CD4-positive, alpha-beta memory T cell (primary cell): ENCODE measurements around the gene SMC3. TPM values are rescaled to one million over a fixed set of nuclear protein-coding genes. Genes with fewer than 3 reads are reported as not detected.
A peak's percentile ranks its signal among the peaks of the same experiment; 100 is the strongest.

ENCODE experiments used
- CTCF ChIA-PET: fragments of 350-600 bp; sonication (Branson Sonifier 250); formaldehyde crosslinking; loops from one replicate; lab custom pipeline; 2021; ENCODE audit warnings: inconsistent platforms; ENCODE audit not compliant: partially characterized antibody; lab: Charles Lee
- POLR2A ChIA-PET: fragments of 350-600 bp; sonication (Branson Sonifier 250); formaldehyde crosslinking; loops from one replicate; lab custom pipeline; 2021; ENCODE audit not compliant: partially characterized antibody; lab: Charles Lee
- DNase-seq, 5 donors: peaks; one replicate each; pipeline versions ENCODE4 v3.0.0 to v3.0.0-alpha.2; 2020 to 2022; ENCODE audit warnings: mixed read lengths in 1 of 5
- H3K27ac ChIP-seq: one replicate; pipeline ENCODE4 v1.7.0; 2013; ENCODE audit warnings: low read depth, low read length
- H3K27me3 ChIP-seq: 2 replicates; pipeline ENCODE4 v1.7.0; 2013; ENCODE audit warnings: mild to moderate bottlenecking, low read length, moderate library complexity; ENCODE audit not compliant: insufficient read depth
- H3K36me3 ChIP-seq: 2 replicates; pipeline ENCODE4 v1.7.0; 2013; ENCODE audit warnings: mild to moderate bottlenecking, low read length, moderate library complexity; ENCODE audit not compliant: insufficient read depth
- H3K4me1 ChIP-seq: 2 replicates; pipeline ENCODE4 v1.7.0; 2013; ENCODE audit warnings: mild to moderate bottlenecking, low read length, moderate library complexity; ENCODE audit not compliant: insufficient read depth
- H3K4me3 ChIP-seq, 2 donors: one replicate each; pipeline ENCODE4 v1.7.0; 2013; ENCODE audit warnings: low read length in 2 of 2, mild to moderate bottlenecking in 1 of 2
- H3K9me3 ChIP-seq, 2 donors: one replicate each; pipeline ENCODE4 v1.7.0; 2013; ENCODE audit warnings: low read length in 2 of 2, control low read depth in 1 of 2; ENCODE audit not compliant: control insufficient read depth in 1 of 2
- H3K27ac Mint-ChIP-seq, 7 donors: one replicate each; pipeline ENCODE4 v1.8.0; 2020 to 2021; ENCODE audit warnings: mixed read lengths in 7 of 7, mild to moderate bottlenecking in 6 of 7, inconsistent platforms in 3 of 7, moderate library complexity in 3 of 7
- H3K27me3 Mint-ChIP-seq, 2 donors: one replicate each; pipeline ENCODE4 v1.8.0; 2020 to 2021; ENCODE audit warnings: mixed read lengths in 2 of 2
- H3K36me3 Mint-ChIP-seq, 2 donors: one replicate each; pipeline ENCODE4 v1.8.0; 2020 to 2021; ENCODE audit warnings: mixed read lengths in 2 of 2, inconsistent platforms in 1 of 2, mild to moderate bottlenecking in 1 of 2
- H3K4me1 Mint-ChIP-seq, 4 donors: one replicate each; pipeline ENCODE4 v1.8.0; 2020 to 2021; ENCODE audit warnings: mixed read lengths in 4 of 4, mild to moderate bottlenecking in 1 of 4
- H3K4me3 Mint-ChIP-seq, 8 donors: one replicate each; pipeline ENCODE4 v1.8.0; 2020 to 2021; ENCODE audit warnings: mixed read lengths in 8 of 8, mild to moderate bottlenecking in 7 of 8, moderate library complexity in 6 of 8, inconsistent platforms in 3 of 8
- H3K9me3 Mint-ChIP-seq, 8 donors: one replicate each; pipeline ENCODE4 v1.8.0; 2020 to 2021; ENCODE audit warnings: mixed read lengths in 8 of 8, mild to moderate bottlenecking in 5 of 8, inconsistent platforms in 3 of 8, moderate library complexity in 1 of 8
- intact Hi-C: fragments of 100-400 bp; cut with micrococcal nuclease; formaldehyde crosslinking; loops from one replicate; pipeline ENCODE4 v1.15.1; 2023
- polyA plus RNA-seq, 2 donors: library from polyadenylated mRNA; unstranded; fragments of 300-500 nt; fragmentation: Illumina TruSeq; gene quantifications; one replicate each; pipeline ENCODE4 v1.2.3, GENCODE V29; 2021
- total RNA-seq, 2 experiments: library from RNA; stranded (reverse); gene quantifications; one replicate each; pipeline ENCODE4 v1.2.3, GENCODE V29; 2021

SMC3 gene
- total and polyA plus RNA-seq, 4 experiments from 2014 or later, result 43.8 to 96.1 (median 56.4) TPM

DNA sequence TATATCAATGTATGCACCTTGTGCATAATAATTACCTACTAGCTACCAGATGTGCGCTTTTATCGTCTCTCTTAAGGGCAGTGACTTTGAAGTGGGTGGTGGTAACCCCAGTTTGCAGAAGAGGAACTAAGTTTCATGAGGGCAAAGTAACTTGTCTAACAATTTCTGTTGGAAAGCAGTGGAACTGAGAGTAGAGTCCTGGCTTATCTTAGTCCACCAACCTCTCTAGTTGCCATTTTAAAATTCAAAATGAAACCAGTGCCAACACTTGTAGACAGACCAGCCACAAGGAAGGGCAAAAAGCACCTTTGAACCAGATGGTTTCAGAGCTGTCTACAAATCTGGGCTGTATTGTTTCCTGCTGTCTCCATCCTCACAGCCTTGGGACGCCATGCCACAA, 44.6 kb downstream of the SMC3 start:
- no peaks in the 10 kb centered on the region for H3K9me3 ChIP-seq
- H3K4me3 Mint-ChIP-seq, result no peak overlapping the region
- ChIA-PET POLR2A (interaction anchor here (0.5 kb wide), 1 partner anchor 139 kb away, joined by 3 read pairs; no protein-coding TSS in a partner anchor), CTCF (interaction anchor here (0.8 to 2.8 kb wide), 3 partner anchors 11 to 1525 kb away, joined by 4 to 18 read pairs (median 12); no protein-coding TSS in a partner anchor)
- H3K27ac ChIP-seq, result no peak overlapping the region
- no peak overlapping the region for H3K4me3 ChIP-seq
- H3K27me3 ChIP-seq, result no peaks in the 10 kb centered on the region
- H3K36me3 Mint-ChIP-seq, result no peaks in the 10 kb centered on the region
- no peaks in the 10 kb centered on the region for H3K4me1 ChIP-seq
- DNase-seq, result no peak
- peaks cover 0 to 17% (median 7%) of the 10 kb centered on the region in 4 donors for H3K4me1 Mint-ChIP-seq
- no peaks in the 10 kb centered on the region for H3K27me3 Mint-ChIP-seq
- peaks cover 0 to 1% (median 0%) of the 10 kb centered on the region in 8 donors for H3K9me3 Mint-ChIP-seq
- peak overlapping the region in 2 of 7 donors; percentile 19 to 77 for H3K27ac Mint-ChIP-seq
- intact Hi-C loops, result loop anchor here (10.0 kb wide), 1 partner anchor 393 kb away; no protein-coding TSS in a partner anchor
- no peaks in the 10 kb centered on the region for H3K36me3 ChIP-seq

DNA sequence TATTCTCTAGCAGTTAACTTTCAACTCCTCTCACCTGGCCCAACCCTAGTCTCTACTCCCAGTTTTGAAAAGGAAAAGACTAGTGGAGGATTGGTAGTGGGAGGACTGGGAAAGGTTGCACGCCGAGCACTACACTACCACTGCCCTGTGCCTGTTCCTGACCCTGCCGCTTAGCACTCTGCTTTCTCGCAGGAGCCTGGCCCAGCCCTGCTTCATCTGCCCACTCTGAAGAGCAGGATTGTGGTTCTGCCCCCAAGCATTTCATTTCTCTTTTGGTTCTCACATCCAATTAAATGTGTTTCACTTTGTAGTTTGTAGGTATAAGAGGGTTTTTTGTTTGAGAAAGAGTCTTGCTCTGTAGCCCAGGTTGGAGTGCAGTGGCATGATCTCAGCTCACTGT, 45.1 kb downstream of the SMC3 start:
- H3K27me3 ChIP-seq, result no peaks in the 10 kb centered on the region
- ChIA-PET CTCF (interaction anchor here (0.8 to 2.8 kb wide), 2 partner anchors 10 to 1524 kb away, joined by 4 to 12 read pairs; no protein-coding TSS in a partner anchor), POLR2A (no interaction called here)
- H3K4me3 ChIP-seq, result no peak overlapping the region
- H3K36me3 ChIP-seq, result no peaks in the 10 kb centered on the region
- no peak for DNase-seq
- peaks cover 0 to 1% (median 0%) of the 10 kb centered on the region in 8 donors for H3K9me3 Mint-ChIP-seq
- H3K27ac Mint-ChIP-seq, result no peak overlapping the region
- no peak overlapping the region for H3K4me3 Mint-ChIP-seq
- H3K36me3 Mint-ChIP-seq, result no peaks in the 10 kb centered on the region
- H3K27me3 Mint-ChIP-seq, result no peaks in the 10 kb centered on the region
- H3K4me1 Mint-ChIP-seq, result peaks cover 3 to 20% (median 9%) of the 10 kb centered on the region in 4 donors
- peaks cover 4% of the 10 kb centered on the region for H3K4me1 ChIP-seq
- H3K9me3 ChIP-seq, result no peaks in the 10 kb centered on the region
- intact Hi-C loops, result loop anchor here (10.0 kb wide), 1 partner anchor 392 kb away; no protein-coding TSS in a partner anchor
- H3K27ac ChIP-seq, result no peak overlapping the region

DNA sequence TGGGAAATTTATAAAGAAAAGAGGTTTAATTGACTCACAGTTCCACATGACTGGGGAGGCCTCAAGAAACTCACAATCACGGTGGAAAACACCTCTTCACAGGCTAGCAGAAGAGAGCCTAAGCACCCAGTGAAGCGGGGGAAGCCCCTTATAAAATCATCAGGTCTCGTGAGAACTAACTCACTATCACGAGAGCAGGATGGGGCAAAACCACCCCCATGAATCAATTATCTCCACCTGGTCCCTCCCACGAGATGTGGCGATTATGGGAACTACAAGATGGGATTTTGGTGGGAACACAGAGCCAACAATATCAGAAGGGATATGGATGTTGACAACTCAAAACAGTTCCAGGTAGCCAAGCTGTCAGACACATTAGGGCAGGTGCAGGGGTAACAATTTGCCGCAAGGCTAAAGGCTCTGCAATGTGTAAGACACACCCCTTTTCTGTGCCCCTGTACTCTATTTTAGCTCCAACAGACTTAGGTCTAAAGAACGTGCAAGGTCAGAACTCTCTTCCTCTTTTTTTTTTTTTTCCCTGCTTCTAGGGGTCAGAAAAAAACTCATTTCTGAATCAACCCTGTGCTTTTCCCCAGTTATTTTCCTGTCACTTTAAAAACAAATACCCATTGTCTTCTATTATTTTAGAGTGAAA, 46.0 kb downstream of the SMC3 start:
- H3K27ac Mint-ChIP-seq, result no peak overlapping the region
- intact Hi-C loops, result loop anchor here (10.0 kb wide), 1 partner anchor 391 kb away; no protein-coding TSS in a partner anchor
- POLR2A ChIA-PET, result no interaction called here

DNA sequence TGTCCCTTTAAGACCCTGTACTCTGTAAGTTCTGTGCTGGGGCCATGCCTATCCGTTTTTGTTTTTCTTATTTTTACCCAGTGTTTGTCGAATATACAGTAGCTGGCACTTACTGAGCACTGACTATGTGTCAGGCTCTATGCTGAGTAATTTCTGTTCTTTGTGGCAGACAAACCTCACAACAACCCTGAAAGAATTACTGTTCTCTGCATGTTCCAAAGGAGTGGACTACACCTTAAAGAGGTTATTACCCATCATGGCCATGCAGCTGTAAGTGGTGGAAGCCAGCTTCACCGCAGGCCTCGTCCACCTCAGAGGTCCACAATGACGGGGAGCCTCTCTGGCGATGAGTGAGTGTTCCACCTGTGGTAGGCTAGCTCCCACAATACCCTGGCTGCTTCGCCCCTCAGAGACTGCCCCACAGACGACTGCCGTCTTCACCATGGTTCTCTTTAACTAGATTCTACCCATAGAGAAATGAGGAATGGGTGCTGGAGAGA, 46.6 kb downstream of the SMC3 start:
- Histone ChIP-seq H3K27ac (no peak overlapping the region), H3K4me1 (peaks cover 13% of the 10 kb centered on the region), H3K9me3 (no peaks in the 10 kb centered on the region), H3K27me3 (no peaks in the 10 kb centered on the region), H3K4me3 (no peak overlapping the region), H3K36me3 (no peaks in the 10 kb centered on the region)
- Mint-ChIP-seq H3K36me3 (no peaks in the 10 kb centered on the region), H3K9me3 (peaks cover 0 to 1% (median 0%) of the 10 kb centered on the region in 8 donors), H3K27me3 (no peaks in the 10 kb centered on the region), H3K27ac (peak overlapping the region in 2 of 7 donors; percentile 27 to 61), H3K4me1 (peaks cover 6 to 26% (median 14%) of the 10 kb centered on the region in 4 donors), H3K4me3 (no peak overlapping the region)
- POLR2A ChIA-PET, result no interaction called here
- CTCF ChIA-PET, result interaction anchor here (1.0 to 1.7 kb wide), 2 partner anchors 58 to 60 kb away, joined by 3 to 8 read pairs; no protein-coding TSS in a partner anchor
- no peak for DNase-seq
- intact Hi-C loops, result loop anchor here (10.0 kb wide), 1 partner anchor 391 kb away; no protein-coding TSS in a partner anchor

More for the DNA sequence above, 46.0 kb downstream of the SMC3 start:
- no peak for DNase-seq
- H3K9me3 ChIP-seq, result no peaks in the 10 kb centered on the region
- Mint-ChIP-seq H3K36me3 (no peaks in the 10 kb centered on the region), H3K27me3 (no peaks in the 10 kb centered on the region), H3K9me3 (peaks cover 0 to 1% (median 0%) of the 10 kb centered on the region in 8 donors), H3K4me1 (peaks cover 6 to 26% (median 14%) of the 10 kb centered on the region in 4 donors), H3K4me3 (no peak overlapping the region)
- H3K4me3 ChIP-seq, result no peak overlapping the region
- H3K36me3 ChIP-seq, result no peaks in the 10 kb centered on the region
- peaks cover 13% of the 10 kb centered on the region for H3K4me1 ChIP-seq
- no peak overlapping the region for H3K27ac ChIP-seq
- CTCF ChIA-PET, result interaction anchor here (1.7 kb wide), 1 partner anchor 59 kb away, joined by 8 read pairs; no protein-coding TSS in a partner anchor
- H3K27me3 ChIP-seq, result no peaks in the 10 kb centered on the region

DNA sequence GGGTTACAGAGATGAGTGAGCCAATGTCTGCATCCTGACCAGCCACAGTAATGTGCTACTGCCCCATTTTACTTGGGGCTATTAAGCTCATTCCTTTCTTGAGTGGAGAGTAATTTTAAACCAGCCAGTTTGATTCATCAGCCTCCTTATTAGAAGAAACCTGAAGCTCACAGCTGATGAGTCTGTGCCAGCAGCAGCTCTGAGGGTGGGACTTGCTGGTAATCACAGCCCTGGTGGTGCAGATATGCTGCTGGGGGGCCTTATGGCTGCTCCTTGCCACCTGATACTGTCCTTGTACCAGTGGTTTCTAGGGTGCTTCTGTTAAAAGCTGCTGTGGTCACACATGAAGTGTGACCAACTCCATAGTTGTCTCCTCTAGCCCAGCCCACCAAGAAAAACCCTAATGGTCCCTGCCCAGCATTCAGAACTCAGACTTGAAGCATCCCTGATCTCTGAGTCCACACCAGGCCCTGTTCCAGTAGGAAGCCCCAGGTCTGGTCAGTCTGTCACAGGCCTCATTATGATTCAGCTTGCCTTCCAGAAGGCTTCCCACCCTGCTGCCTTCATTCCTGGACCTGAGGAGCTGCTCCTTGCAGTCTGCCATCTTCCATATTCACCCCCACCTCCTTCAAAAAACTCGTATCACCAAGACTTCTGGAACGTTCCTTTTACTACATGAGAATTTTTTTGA, 47.7 kb downstream of the SMC3 start:
- H3K27me3 Mint-ChIP-seq, result no peaks in the 10 kb centered on the region
- no peaks in the 10 kb centered on the region for H3K36me3 ChIP-seq
- peaks cover 6 to 24% (median 12%) of the 10 kb centered on the region in 4 donors for H3K4me1 Mint-ChIP-seq
- POLR2A ChIA-PET, result no interaction called here
- peaks cover 13% of the 10 kb centered on the region for H3K4me1 ChIP-seq
- no peaks in the 10 kb centered on the region for H3K36me3 Mint-ChIP-seq
- DNase-seq, result no peak
- intact Hi-C loops, result loop anchor here (10.0 kb wide), 1 partner anchor 390 kb away; no protein-coding TSS in a partner anchor
- no peak overlapping the region for H3K4me3 Mint-ChIP-seq
- peaks cover 0 to 1% (median 0%) of the 10 kb centered on the region in 8 donors for H3K9me3 Mint-ChIP-seq
- no peaks in the 10 kb centered on the region for H3K27me3 ChIP-seq
- peak overlapping the region in 1 of 7 donors; percentile 51 for H3K27ac Mint-ChIP-seq
- CTCF ChIA-PET, result interaction anchor here (1.0 to 1.7 kb wide), 3 partner anchors 10 to 59 kb away, joined by 3 to 8 read pairs (median 3); no protein-coding TSS in a partner anchor
- H3K4me3 ChIP-seq, result no peak overlapping the region
- no peaks in the 10 kb centered on the region for H3K9me3 ChIP-seq
- no peak overlapping the region for H3K27ac ChIP-seq

DNA sequence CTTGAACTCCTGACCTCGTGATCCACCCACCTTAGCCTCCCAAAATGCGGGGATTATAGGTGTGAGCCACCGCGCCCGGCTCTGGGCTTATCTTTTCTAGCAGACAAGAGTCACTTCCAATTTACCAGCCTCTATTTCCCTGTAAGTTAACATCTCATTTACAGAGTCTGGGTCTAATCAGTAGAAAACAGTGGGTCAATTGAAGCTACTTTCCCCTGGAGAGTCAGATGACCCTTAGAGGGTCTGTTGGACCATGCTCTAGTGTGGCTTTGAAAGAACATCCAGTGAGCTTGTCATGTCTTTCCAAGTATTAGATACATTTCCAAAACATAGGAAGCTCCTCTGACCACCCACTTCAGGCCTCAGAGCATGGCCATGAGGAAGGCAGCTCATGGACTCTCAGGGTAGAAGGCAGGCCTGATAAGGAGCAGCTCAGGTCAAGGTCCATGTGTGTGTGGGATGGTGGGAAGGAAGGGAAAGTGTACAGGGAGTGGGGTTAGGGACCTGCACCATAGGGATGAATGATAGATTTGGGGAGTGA, 49.1 kb downstream of the SMC3 start:
- peaks cover 13% of the 10 kb centered on the region for H3K4me1 ChIP-seq
- Mint-ChIP-seq H3K9me3 (peaks cover 0 to 4% (median 0%) of the 10 kb centered on the region in 8 donors), H3K36me3 (no peaks in the 10 kb centered on the region), H3K27me3 (no peaks in the 10 kb centered on the region), H3K4me3 (no peak overlapping the region), H3K4me1 (peaks cover 6 to 20% (median 10%) of the 10 kb centered on the region in 4 donors), H3K27ac (no peak overlapping the region)
- H3K4me3 ChIP-seq, result no peak overlapping the region
- H3K9me3 ChIP-seq, result no peaks in the 10 kb centered on the region
- H3K36me3 ChIP-seq, result no peaks in the 10 kb centered on the region
- DNase-seq, result no peak
- intact Hi-C loops, result loop anchor here (10.0 kb wide), 1 partner anchor 388 kb away; no protein-coding TSS in a partner anchor
- CTCF ChIA-PET, result interaction anchor here (1.0 kb wide), 1 partner anchor 675 kb away, joined by 3 read pairs; no protein-coding TSS in a partner anchor
- no peaks in the 10 kb centered on the region for H3K27me3 ChIP-seq
- no peak overlapping the region for H3K27ac ChIP-seq
- POLR2A ChIA-PET, result no interaction called here
